Spleen (tissue), 7 donors: ENCODE results near the gene DCTPP1.

Experiments
- POLR2A ChIP-seq, 3 donors: fragments of 450-650 bp; IDR thresholded peaks; one replicate each; pipeline ENCODE4 v1.5.1; 2017; ENCODE audit warnings: antibody characterized with exemption in 3 of 3, mild to moderate bottlenecking in 1 of 3
- TF ChIP-seq, protein P1 (sequence below), 11 experiments: fragments of 200-600 bp in 7 of 11; fragments of 450-650 bp in 4 of 11; sonication (generic) in 4 of 11; IDR thresholded peaks in 8 of 11; conservative IDR thresholded peaks in 3 of 11; 1 replicate in 7 of 11; 2 replicates in 4 of 11; pipeline versions ENCODE4 v1.4.0 to v1.8.0; 2016 to 2021; ENCODE audit warnings: antibody characterized with exemption in 11 of 11, inconsistent platforms in 4 of 11, mild to moderate bottlenecking in 1 of 11
- donor health status: DM: no; HTN: no; CAD: no; lungs with moderate emphysema.
- donor health status: DM: no; HTN: no; CAD: no.
- donor health status: DM: no; HTN: no; CAD: no.

DNA sequence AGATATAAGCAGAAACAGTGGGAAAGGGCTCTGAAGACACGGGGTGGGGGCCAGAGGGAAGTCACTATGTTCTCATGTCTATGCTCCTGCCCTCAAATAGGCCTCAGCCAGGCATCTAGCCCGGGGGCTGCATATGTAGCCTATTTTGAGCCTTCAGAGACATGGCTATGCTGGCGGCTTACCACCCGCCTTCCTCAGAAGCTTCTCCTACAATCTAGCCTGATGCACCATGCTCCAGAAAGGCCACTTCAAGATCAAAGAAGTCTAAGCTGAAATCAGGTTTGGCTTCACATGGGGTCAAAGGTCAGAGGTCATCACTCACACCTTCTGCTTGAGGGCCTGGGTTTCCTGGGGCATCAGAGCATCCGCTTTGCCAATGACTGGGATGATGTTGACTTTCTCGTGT lies 49.0 kb downstream of the DCTPP1 start:
- TF ChIP-seq, protein P1, sequence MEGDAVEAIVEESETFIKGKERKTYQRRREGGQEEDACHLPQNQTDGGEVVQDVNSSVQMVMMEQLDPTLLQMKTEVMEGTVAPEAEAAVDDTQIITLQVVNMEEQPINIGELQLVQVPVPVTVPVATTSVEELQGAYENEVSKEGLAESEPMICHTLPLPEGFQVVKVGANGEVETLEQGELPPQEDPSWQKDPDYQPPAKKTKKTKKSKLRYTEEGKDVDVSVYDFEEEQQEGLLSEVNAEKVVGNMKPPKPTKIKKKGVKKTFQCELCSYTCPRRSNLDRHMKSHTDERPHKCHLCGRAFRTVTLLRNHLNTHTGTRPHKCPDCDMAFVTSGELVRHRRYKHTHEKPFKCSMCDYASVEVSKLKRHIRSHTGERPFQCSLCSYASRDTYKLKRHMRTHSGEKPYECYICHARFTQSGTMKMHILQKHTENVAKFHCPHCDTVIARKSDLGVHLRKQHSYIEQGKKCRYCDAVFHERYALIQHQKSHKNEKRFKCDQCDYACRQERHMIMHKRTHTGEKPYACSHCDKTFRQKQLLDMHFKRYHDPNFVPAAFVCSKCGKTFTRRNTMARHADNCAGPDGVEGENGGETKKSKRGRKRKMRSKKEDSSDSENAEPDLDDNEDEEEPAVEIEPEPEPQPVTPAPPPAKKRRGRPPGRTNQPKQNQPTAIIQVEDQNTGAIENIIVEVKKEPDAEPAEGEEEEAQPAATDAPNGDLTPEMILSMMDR (IDR thresholded peaks at IDR 0.05 in 8 of 11, conservative IDR thresholded peaks at IDR 0.05 in 3 of 11): no peak
- no peak for TF ChIP-seq POLR2A (IDR thresholded peaks at IDR 0.05)
